HepG2 (cell line): Measurements from ENCODE around the gene KIZ. TPM values are rescaled to one million over a fixed set of nuclear protein-coding genes. Genes with fewer than 3 reads are reported as not detected.

Source experiments
- ATAC-seq: fragments of 200-7000 bp; cut with Tn5 transposase; 3 replicates; pipeline ENCODE4 v1.9.1; 2020; ENCODE audit warnings: mild to moderate bottlenecking, moderate library complexity
- BruUV-seq: library from RNA; stranded (reverse); fragments of 400-500 nt; replicated peaks from 2 replicates; lab custom pipeline; 2021; lab: Mats Ljungman, UMichigan
- CTCF ChIA-PET: fragments of 300-600 bp; formaldehyde crosslinking; extraction: SDS; loops from one replicate; lab custom pipeline; 2021; ENCODE audit warnings: low total read pairs, inconsistent platforms, low intra/inter-chr PET ratio; lab: Yijun Ruan, JAX
- POLR2A ChIA-PET: fragments of 350-600 bp; sonication (Branson Sonifier 250); formaldehyde crosslinking; loops from one replicate; lab custom pipeline; 2020; ENCODE audit warnings: antibody characterized with exemption, inconsistent platforms; lab: Yijun Ruan, JAX
- DNase-seq: peaks from one replicate; pipeline ENCODE4 v3.0.0-alpha.2; 2015; ENCODE audit warnings: low spot score
- FAIRE-seq: peaks from 3 replicates; lab custom pipeline; 2011; peaks lifted over from hg19 to GRCh38; lab: Jason Lieb, UNC
- H2AFZ ChIP-seq: one replicate; pipeline ENCODE4 v1.6.1; 2011; ENCODE audit warnings: low read length, inconsistent platforms
- H3K27ac ChIP-seq: fragments of 300-600 bp; 3 replicates; pipeline ENCODE4 v1.8.0; 2011; ENCODE audit warnings: mixed run types, mild to moderate bottlenecking, mixed read lengths, low read length, inconsistent platforms; ENCODE audit not compliant: insufficient read depth; ENCODE audit errors: extremely low read length
- H3K27me3 ChIP-seq, 2 experiments: fragments of 200-600 bp in 1 of 2; 2 replicates in 1 of 2; 3 replicates in 1 of 2; pipeline versions ENCODE4 v1.6.0 to v1.8.0; 2011; ENCODE audit warnings: low read length in 2 of 2, mild to moderate bottlenecking in 2 of 2, moderate library complexity in 2 of 2, inconsistent platforms in 1 of 2; ENCODE audit not compliant: insufficient read depth in 2 of 2, control insufficient read depth in 1 of 2
- H3K36me3 ChIP-seq, 2 experiments: fragments of 200-600 bp in 1 of 2; replicated peaks in 1 of 2; 2 replicates in 1 of 2; 3 replicates in 1 of 2; pipeline versions ENCODE4 v1.5.1 to v1.8.0; 2011; ENCODE audit warnings: low read length in 2 of 2, inconsistent platforms in 1 of 2; ENCODE audit not compliant: insufficient read depth in 2 of 2, control insufficient read depth in 1 of 2
- H3K4me1 ChIP-seq: 2 replicates; pipeline ENCODE4 v1.5.1; 2012; ENCODE audit warnings: low read length, inconsistent platforms; ENCODE audit not compliant: insufficient read depth
- H3K4me2 ChIP-seq: 2 replicates; pipeline ENCODE4 v1.6.0; 2011; ENCODE audit warnings: low read depth, low read length, inconsistent platforms
- H3K4me3 ChIP-seq, 3 experiments: fragments of 200-600 bp in 1 of 3; sonication (generic), shearing (Covaris generic) in 1 of 3; replicated peaks in 1 of 3; 2 replicates each; pipeline ENCODE4 v1.5.1; 2011 to 2016; ENCODE audit warnings: low read length in 3 of 3, inconsistent platforms in 2 of 3, low read depth in 2 of 3, mild to moderate bottlenecking in 2 of 3, control low read depth in 1 of 3, mixed read lengths in 1 of 3; ENCODE audit not compliant: insufficient read depth in 1 of 3
- H3K79me2 ChIP-seq: one replicate; pipeline ENCODE4 v1.6.1; 2011; ENCODE audit warnings: low read length, inconsistent platforms; ENCODE audit not compliant: insufficient read depth
- H3K9ac ChIP-seq: 2 replicates; pipeline ENCODE4 v1.6.0; 2011; ENCODE audit warnings: mild to moderate bottlenecking, low read depth, low read length, inconsistent platforms; ENCODE audit not compliant: insufficient read depth
- H3K9me3 ChIP-seq: 2 replicates; pipeline ENCODE4 v1.5.1; 2012; ENCODE audit warnings: mild to moderate bottlenecking, low read length
- H4K20me1 ChIP-seq: 2 replicates; pipeline ENCODE4 v1.6.0; 2011; ENCODE audit warnings: inconsistent platforms, mild to moderate bottlenecking, low read length, moderate library complexity; ENCODE audit not compliant: insufficient read depth
- EEA1 ChIP-seq: sonication (generic); formaldehyde crosslinking; IDR thresholded peaks from 2 replicates; pipeline ENCODE4 v1.5.1; 2020; ENCODE audit warnings: mild to moderate bottlenecking, missing genetic modification reagents, borderline replicate concordance
- ERF ChIP-seq: IDR thresholded peaks from 2 replicates; pipeline ENCODE4 v1.6.1; 2018; ENCODE audit warnings: missing biosample characterization, missing genetic modification reagents
- FOXJ3 ChIP-seq: sonication (generic); formaldehyde crosslinking; IDR thresholded peaks from 2 replicates; pipeline ENCODE4 v1.4.0; 2020; ENCODE audit warnings: missing genetic modification reagents, mild to moderate bottlenecking, borderline replicate concordance
- GZF1 ChIP-seq: sonication (generic); formaldehyde crosslinking; IDR thresholded peaks from 2 replicates; pipeline ENCODE4 v1.5.1; 2020; ENCODE audit warnings: mild to moderate bottlenecking, missing genetic modification reagents
- HNRNPL ChIP-seq: fragments of 200-400 bp; formaldehyde crosslinking; IDR thresholded peaks from 2 replicates; pipeline ENCODE4 v1.6.1; 2017; ENCODE audit warnings: mild to moderate bottlenecking, low read depth, low read length
- KDM4B ChIP-seq: sonication (generic); formaldehyde crosslinking; IDR thresholded peaks from 2 replicates; pipeline ENCODE4 v1.4.0; 2020; ENCODE audit warnings: missing genetic modification reagents
- KLF12 ChIP-seq: sonication (generic); formaldehyde crosslinking; IDR thresholded peaks from 2 replicates; pipeline ENCODE4 v1.4.0; 2020; ENCODE audit warnings: missing genetic modification reagents, borderline replicate concordance
- NFATC3 ChIP-seq: sonication (generic); formaldehyde crosslinking; IDR thresholded peaks from 2 replicates; pipeline ENCODE4 v1.5.1; 2020; ENCODE audit warnings: mild to moderate bottlenecking, missing genetic modification reagents
- ZEB1 ChIP-seq: IDR thresholded peaks from 2 replicates; pipeline ENCODE4 v1.6.1; 2012; ENCODE audit warnings: mild to moderate bottlenecking, low read depth, inconsistent platforms; ENCODE audit not compliant: insufficient replicate concordance
- ZNF260 ChIP-seq: sonication (generic); formaldehyde crosslinking; IDR thresholded peaks from 2 replicates; pipeline ENCODE4 v1.4.0; 2020; ENCODE audit warnings: missing genetic modification reagents, low read depth, mild to moderate bottlenecking, borderline replicate concordance
- ZNF451 ChIP-seq: sonication (generic); formaldehyde crosslinking; IDR thresholded peaks from 2 replicates; pipeline ENCODE4 v1.5.0; 2020; ENCODE audit warnings: mild to moderate bottlenecking, missing genetic modification reagents
- WGBS: methylation state at CpG from one replicate; pipeline ENCODE4 v1.1.6; 2017; ENCODE audit warnings: low lambda C conversion rate; 5-methylcytosine and 5-hydroxymethylcytosine counted together
- in situ Hi-C: cut with HindIII; loops from 2 replicates; pipeline ENCODE4 v1.10.0; 2017; ENCODE audit warnings: low pct_unique_long_range_greater_than_20kb; ENCODE audit not compliant: extremely low pct_ligation_motif_present
- intact Hi-C: fragments of 100-400 bp; cut with micrococcal nuclease; formaldehyde crosslinking; loops from one replicate; pipeline ENCODE4 v1.10.0; 2022; ENCODE audit not compliant: unreplicated experiment
- polyA plus RNA-seq, 8 experiments: library from polyadenylated mRNA; depleted of rRNA in 3 of 8; stranded (reverse) in 7 of 8; unstranded in 1 of 8; fragments of >200 nt; fragmentation: Illumina TruSeq in 4 of 8; extraction: Trizol in 4 of 8; gene quantifications; 2 replicates each; pipeline versions ENCODE4 v1.2.1 to v1.2.3, GENCODE V29; 2011 to 2016; ENCODE audit warnings: low read depth in 4 of 8, missing spikeins in 1 of 8, mixed read lengths in 1 of 8; ENCODE audit not compliant: insufficient read depth in 1 of 8
- total RNA-seq, 5 experiments: library from RNA; depleted of rRNA; stranded (reverse); fragments of >200 nt; fragmentation: Illumina TruSeq; extraction: Trizol; gene quantifications; 2 replicates each; pipeline ENCODE4 v1.2.3, GENCODE V29; 2016; ENCODE audit warnings: low read depth in 1 of 5
- TF ChIP-seq, protein P1 (sequence below): sonication (generic); formaldehyde crosslinking; IDR thresholded peaks from 2 replicates; pipeline ENCODE4 v1.5.0; 2020; ENCODE audit warnings: mild to moderate bottlenecking, missing genetic modification reagents
- TF ChIP-seq, protein P2 (sequence below): sonication (generic); formaldehyde crosslinking; IDR thresholded peaks from 2 replicates; pipeline ENCODE4 v1.4.0; 2020; ENCODE audit warnings: missing genetic modification reagents
- TF ChIP-seq, protein P3 (sequence below): IDR thresholded peaks from 2 replicates; pipeline ENCODE4 v1.6.1; 2018; ENCODE audit warnings: missing genetic modification reagents
- TF ChIP-seq, protein P4 (sequence below): IDR thresholded peaks from 2 replicates; pipeline ENCODE4 v1.6.1; 2012; ENCODE audit warnings: low read length, improper control_type of control experiment
- TF ChIP-seq, protein P5 (sequence below): sonication (generic); formaldehyde crosslinking; IDR thresholded peaks from 2 replicates; pipeline ENCODE4 v1.5.1; 2020; ENCODE audit warnings: mild to moderate bottlenecking, moderate library complexity, missing genetic modification reagents

The KIZ gene
- total and polyA plus RNA-seq, 2 of the 13 experiments (the other 11 are each of a cell fraction or from before 2014, with no cell fraction given): 46.3 to 114 TPM

DNA sequence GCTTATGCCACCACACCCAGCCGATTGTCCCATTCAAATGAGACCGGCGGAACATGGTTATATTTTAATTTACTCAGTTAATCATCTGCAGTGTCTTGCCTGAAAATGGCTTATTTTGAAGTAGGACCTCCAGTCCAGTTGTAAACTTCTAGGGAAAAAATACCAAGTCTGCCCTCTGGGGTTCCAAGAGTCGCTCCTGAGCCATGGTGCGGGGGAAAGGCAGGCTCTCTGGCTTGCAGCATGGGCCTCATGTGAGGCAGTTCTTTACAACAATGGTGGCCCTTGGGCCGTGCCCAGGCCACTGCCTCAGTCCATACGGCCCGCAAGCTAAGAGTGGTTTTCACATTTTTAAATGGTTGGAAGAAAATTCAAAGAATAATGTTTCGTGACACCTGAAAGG is 114.5 kb downstream of the KIZ start:
- Histone ChIP-seq H4K20me1 (peaks cover 6% of the 10 kb centered on the region), H3K4me1 (peaks cover 6% of the 10 kb centered on the region; the same call in 1 of the 2 replicates), H3K9ac (no peak overlapping the region), H3K4me3 (no peak overlapping the region), H3K79me2 (no peaks in the 10 kb centered on the region), H3K27me3 (no peaks in the 10 kb centered on the region), H3K27ac (no peak overlapping the region), H3K9me3 (no peaks in the 10 kb centered on the region), H3K4me2 (no peak overlapping the region), H3K36me3 (peaks cover 25 to 73% of the 10 kb centered on the region in 2 experiments), H2AFZ (no peak overlapping the region)
- in situ Hi-C loops: no loop called here
- ATAC-seq (peak; percentile 13; the same call in 1 of the 3 replicates), DNase-seq (no peak), FAIRE-seq (no peak)
- 94% methylated on average over 9 of the region's 9 CpGs for WGBS
- BruUV-seq: no TSS peak
- intact Hi-C loops: no loop called here
- CTCF ChIA-PET: no interaction called here
- POLR2A ChIA-PET: no interaction called here
- TF ChIP-seq, protein P1, sequence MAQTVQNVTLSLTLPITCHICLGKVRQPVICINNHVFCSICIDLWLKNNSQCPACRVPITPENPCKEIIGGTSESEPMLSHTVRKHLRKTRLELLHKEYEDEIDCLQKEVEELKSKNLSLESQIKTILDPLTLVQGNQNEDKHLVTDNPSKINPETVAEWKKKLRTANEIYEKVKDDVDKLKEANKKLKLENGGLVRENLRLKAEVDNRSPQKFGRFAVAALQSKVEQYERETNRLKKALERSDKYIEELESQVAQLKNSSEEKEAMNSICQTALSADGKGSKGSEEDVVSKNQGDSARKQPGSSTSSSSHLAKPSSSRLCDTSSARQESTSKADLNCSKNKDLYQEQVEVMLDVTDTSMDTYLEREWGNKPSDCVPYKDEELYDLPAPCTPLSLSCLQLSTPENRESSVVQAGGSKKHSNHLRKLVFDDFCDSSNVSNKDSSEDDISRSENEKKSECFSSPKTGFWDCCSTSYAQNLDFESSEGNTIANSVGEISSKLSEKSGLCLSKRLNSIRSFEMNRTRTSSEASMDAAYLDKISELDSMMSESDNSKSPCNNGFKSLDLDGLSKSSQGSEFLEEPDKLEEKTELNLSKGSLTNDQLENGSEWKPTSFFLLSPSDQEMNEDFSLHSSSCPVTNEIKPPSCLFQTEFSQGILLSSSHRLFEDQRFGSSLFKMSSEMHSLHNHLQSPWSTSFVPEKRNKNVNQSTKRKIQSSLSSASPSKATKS (CRISPR knock-in tag): no peak
- TF ChIP-seq, protein P2, sequence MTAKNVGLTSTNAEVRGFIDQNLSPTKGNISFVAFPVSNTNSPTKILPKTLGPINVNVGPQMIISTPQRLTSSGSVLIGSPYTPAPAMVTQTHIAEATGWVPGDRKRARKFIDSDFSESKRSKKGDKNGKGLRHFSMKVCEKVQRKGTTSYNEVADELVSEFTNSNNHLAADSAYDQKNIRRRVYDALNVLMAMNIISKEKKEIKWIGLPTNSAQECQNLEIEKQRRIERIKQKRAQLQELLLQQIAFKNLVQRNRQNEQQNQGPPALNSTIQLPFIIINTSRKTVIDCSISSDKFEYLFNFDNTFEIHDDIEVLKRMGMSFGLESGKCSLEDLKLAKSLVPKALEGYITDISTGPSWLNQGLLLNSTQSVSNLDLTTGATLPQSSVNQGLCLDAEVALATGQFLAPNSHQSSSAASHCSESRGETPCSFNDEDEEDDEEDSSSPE: no peak
- TF ChIP-seq, protein P3, sequence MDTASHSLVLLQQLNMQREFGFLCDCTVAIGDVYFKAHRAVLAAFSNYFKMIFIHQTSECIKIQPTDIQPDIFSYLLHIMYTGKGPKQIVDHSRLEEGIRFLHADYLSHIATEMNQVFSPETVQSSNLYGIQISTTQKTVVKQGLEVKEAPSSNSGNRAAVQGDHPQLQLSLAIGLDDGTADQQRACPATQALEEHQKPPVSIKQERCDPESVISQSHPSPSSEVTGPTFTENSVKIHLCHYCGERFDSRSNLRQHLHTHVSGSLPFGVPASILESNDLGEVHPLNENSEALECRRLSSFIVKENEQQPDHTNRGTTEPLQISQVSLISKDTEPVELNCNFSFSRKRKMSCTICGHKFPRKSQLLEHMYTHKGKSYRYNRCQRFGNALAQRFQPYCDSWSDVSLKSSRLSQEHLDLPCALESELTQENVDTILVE (CRISPR knock-in tag): no peak
- no peak for TF ChIP-seq ZEB1
- TF ChIP-seq GZF1: no peak
- no peak for TF ChIP-seq ERF (CRISPR knock-in tag)
- TF ChIP-seq, protein P4, sequence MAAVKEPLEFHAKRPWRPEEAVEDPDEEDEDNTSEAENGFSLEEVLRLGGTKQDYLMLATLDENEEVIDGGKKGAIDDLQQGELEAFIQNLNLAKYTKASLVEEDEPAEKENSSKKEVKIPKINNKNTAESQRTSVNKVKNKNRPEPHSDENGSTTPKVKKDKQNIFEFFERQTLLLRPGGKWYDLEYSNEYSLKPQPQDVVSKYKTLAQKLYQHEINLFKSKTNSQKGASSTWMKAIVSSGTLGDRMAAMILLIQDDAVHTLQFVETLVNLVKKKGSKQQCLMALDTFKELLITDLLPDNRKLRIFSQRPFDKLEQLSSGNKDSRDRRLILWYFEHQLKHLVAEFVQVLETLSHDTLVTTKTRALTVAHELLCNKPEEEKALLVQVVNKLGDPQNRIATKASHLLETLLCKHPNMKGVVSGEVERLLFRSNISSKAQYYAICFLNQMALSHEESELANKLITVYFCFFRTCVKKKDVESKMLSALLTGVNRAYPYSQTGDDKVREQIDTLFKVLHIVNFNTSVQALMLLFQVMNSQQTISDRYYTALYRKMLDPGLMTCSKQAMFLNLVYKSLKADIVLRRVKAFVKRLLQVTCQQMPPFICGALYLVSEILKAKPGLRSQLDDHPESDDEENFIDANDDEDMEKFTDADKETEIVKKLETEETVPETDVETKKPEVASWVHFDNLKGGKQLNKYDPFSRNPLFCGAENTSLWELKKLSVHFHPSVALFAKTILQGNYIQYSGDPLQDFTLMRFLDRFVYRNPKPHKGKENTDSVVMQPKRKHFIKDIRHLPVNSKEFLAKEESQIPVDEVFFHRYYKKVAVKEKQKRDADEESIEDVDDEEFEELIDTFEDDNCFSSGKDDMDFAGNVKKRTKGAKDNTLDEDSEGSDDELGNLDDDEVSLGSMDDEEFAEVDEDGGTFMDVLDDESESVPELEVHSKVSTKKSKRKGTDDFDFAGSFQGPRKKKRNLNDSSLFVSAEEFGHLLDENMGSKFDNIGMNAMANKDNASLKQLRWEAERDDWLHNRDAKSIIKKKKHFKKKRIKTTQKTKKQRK: no peak
- no peak for TF ChIP-seq HNRNPL
- no peak for TF ChIP-seq NFATC3
- TF ChIP-seq KLF12 (CRISPR knock-in tag): no peak
- TF ChIP-seq ZNF451 (CRISPR knock-in tag): no peak
- no peak for TF ChIP-seq ZNF260 (CRISPR knock-in tag)
- no peak for TF ChIP-seq EEA1 (CRISPR knock-in tag)
- no peak for TF ChIP-seq KDM4B
- no peak for TF ChIP-seq FOXJ3 (CRISPR knock-in tag)
- TF ChIP-seq, protein P5, sequence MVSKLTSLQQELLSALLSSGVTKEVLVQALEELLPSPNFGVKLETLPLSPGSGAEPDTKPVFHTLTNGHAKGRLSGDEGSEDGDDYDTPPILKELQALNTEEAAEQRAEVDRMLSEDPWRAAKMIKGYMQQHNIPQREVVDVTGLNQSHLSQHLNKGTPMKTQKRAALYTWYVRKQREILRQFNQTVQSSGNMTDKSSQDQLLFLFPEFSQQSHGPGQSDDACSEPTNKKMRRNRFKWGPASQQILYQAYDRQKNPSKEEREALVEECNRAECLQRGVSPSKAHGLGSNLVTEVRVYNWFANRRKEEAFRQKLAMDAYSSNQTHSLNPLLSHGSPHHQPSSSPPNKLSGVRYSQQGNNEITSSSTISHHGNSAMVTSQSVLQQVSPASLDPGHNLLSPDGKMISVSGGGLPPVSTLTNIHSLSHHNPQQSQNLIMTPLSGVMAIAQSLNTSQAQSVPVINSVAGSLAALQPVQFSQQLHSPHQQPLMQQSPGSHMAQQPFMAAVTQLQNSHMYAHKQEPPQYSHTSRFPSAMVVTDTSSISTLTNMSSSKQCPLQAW (CRISPR knock-in tag): no peak
